Bronchial epithelial cell (primary cell): ENCODE results near the gene SOX9. TPM values are rescaled to one million over a fixed set of nuclear protein-coding genes. Genes with fewer than 3 reads are reported as not detected.

Source experiments
- DNase-seq: peaks from one replicate; pipeline ENCODE4 v3.0.0-alpha.2; 2010; ENCODE audit warnings: low read depth
- FAIRE-seq: peaks from 2 replicates; lab custom pipeline; 2011; peaks lifted over from hg19 to GRCh38; lab: Jason Lieb, UNC
- H3K27me3 ChIP-seq: 2 replicates; pipeline ENCODE4 v1.5.1; 2011; ENCODE audit warnings: low read length; ENCODE audit not compliant: control insufficient read depth, insufficient read depth
- H3K36me3 ChIP-seq: 2 replicates; pipeline ENCODE4 v1.5.1; 2011; ENCODE audit warnings: low read length; ENCODE audit not compliant: control insufficient read depth, insufficient read depth
- H3K4me3 ChIP-seq: 2 replicates; pipeline ENCODE4 v1.5.1; 2011; ENCODE audit warnings: mild to moderate bottlenecking, low read depth, low read length, control low read depth
- CTCF ChIP-seq: IDR thresholded peaks from 2 replicates; pipeline ENCODE4 v1.5.1; 2011; ENCODE audit warnings: mild to moderate bottlenecking, moderate library complexity, low read length, control low read depth, inconsistent platforms; ENCODE audit not compliant: insufficient read depth, severe bottlenecking
- total RNA-seq: library from RNA; depleted of rRNA; stranded (reverse); fragments of >200 nt; gene quantifications from 2 replicates; pipeline ENCODE4 v1.2.1, GENCODE V29; 2014

SOX9 gene
- total RNA-seq, 1 donor from 2014 or later, result 1.1 TPM

GRCh38 chr17:72169823-72170222 is 49.0 kb downstream of the SOX9 start:
- Histone ChIP-seq H3K27me3 (peaks cover 4% of the 10 kb centered on the region), H3K4me3 (no peak overlapping the region), H3K36me3 (no peaks in the 10 kb centered on the region)
- FAIRE-seq (no peak), DNase-seq (no peak)
- no peak for TF ChIP-seq CTCF

GRCh38 chr17:72171703-72172667 is 51.2 kb downstream of the SOX9 start:
- Histone ChIP-seq H3K27me3 (peaks cover 2% of the 10 kb centered on the region), H3K36me3 (no peaks in the 10 kb centered on the region), H3K4me3 (no peak overlapping the region)
- DNase-seq (no peak), FAIRE-seq (no peak)
- TF ChIP-seq CTCF, result no peak

GRCh38 chr17:72173499-72174116 is 52.8 kb downstream of the SOX9 start:
- Histone ChIP-seq H3K27me3 (peaks cover 2% of the 10 kb centered on the region), H3K36me3 (no peaks in the 10 kb centered on the region), H3K4me3 (no peak overlapping the region)
- DNase-seq (no peak), FAIRE-seq (no peak)
- TF ChIP-seq CTCF, result no peak

- peaks cover under 1% of the 10 kb centered on the region for H3K27me3 ChIP-seq
- H3K4me3 ChIP-seq, result no peak overlapping the region
- no peak for TF ChIP-seq CTCF
- FAIRE-seq (no peak), DNase-seq (no peak)
- no peaks in the 10 kb centered on the region for H3K36me3 ChIP-seq
Measured at GRCh38 chr17:72175263-72175662, 54.4 kb downstream of the SOX9 start.
